Adrenal gland (tissue), 5 donors: Measurements from ENCODE around the gene NANOG.

ENCODE experiments used
- CTCF ChIP-seq, 6 experiments: fragments of 450-650 bp in 4 of 6; fragments of 200-600 bp in 2 of 6; sonication (generic) in 1 of 6; IDR thresholded peaks; 1 replicate in 5 of 6; 2 replicates in 1 of 6; pipeline versions ENCODE4 v1.5.1 to v1.8.0; 2016 to 2021; ENCODE audit warnings: antibody characterized with exemption in 6 of 6, mild to moderate bottlenecking in 2 of 6, moderate library complexity in 1 of 6
- POLR2A ChIP-seq, 2 donors: fragments of 450-650 bp; IDR thresholded peaks; one replicate each; pipeline ENCODE4 v1.6.1; 2017; ENCODE audit warnings: antibody characterized with exemption in 2 of 2, mild to moderate bottlenecking in 2 of 2, moderate library complexity in 1 of 2
- donor health status: DM: no; HTN: no; CAD: no.

- no peak for TF ChIP-seq CTCF (IDR thresholded peaks at IDR 0.05)
- TF ChIP-seq POLR2A (IDR thresholded peaks at IDR 0.05) = no peak
These were observed 44.6 kb downstream of the NANOG start for GRCh38 chr12:7833831-7834230.
